HG03196 (cell line): ENCODE results near the gene MIR17HG.

Experiments used
- ATAC-seq: cut with Tn5 transposase; IDR thresholded peaks from one replicate; pipeline ENCODE4 v1.9.1; 2021; ENCODE audit not compliant: unreplicated experiment

Gene MIR17HG

GRCh38 chr13:91368101-91368500, 20.6 kb downstream of the MIR17HG start:
- no peak for ATAC-seq

- ATAC-seq, result no peak
Observed at GRCh38 chr13:91368676-91369440, 21.4 kb downstream of the MIR17HG start.

- ATAC-seq, result no peak
Observed at GRCh38 chr13:91369441-91369831, 21.9 kb downstream of the MIR17HG start.

- ATAC-seq, result no peak
Observed at GRCh38 chr13:91370501-91370900, 23.0 kb downstream of the MIR17HG start.

- no peak for ATAC-seq
Observed at GRCh38 chr13:91372911-91373310, 25.4 kb downstream of the MIR17HG start.

GRCh38 chr13:91375116-91375729, 27.7 kb downstream of the MIR17HG start:
- ATAC-seq, result peak; percentile 95

GRCh38 chr13:91381371-91381770, 33.9 kb downstream of the MIR17HG start:
- ATAC-seq, result no peak

GRCh38 chr13:91383836-91384235, 36.3 kb downstream of the MIR17HG start:
- ATAC-seq, result no peak

- no peak for ATAC-seq
Observed at GRCh38 chr13:91384896-91385295, 37.4 kb downstream of the MIR17HG start.

- no peak for ATAC-seq
Observed at GRCh38 chr13:91389186-91389585, 41.7 kb downstream of the MIR17HG start.

- no peak for ATAC-seq
Observed at GRCh38 chr13:91397595-91397994, 50.1 kb downstream of the MIR17HG start.

GRCh38 chr13:91398413-91399188, 51.1 kb downstream of the MIR17HG start, which contains the start of gene GPC5:
GPC5 (plus strand) TSS chr13:91398621.
- ATAC-seq, result peak; percentile 97

GRCh38 chr13:91399189-91400062, 51.9 kb downstream of the MIR17HG start:
- ATAC-seq, result peak; percentile 5

GRCh38 chr13:91400063-91400399, 52.5 kb downstream of the MIR17HG start:
- ATAC-seq, result no peak

- ATAC-seq, result no peak
Observed at GRCh38 chr13:91400671-91401070, 53.2 kb downstream of the MIR17HG start.

GRCh38 chr13:91401920-91402319, 54.4 kb downstream of the MIR17HG start:
- no peak for ATAC-seq
